GM23338 (cell line): ENCODE measurements around the gene IDNK. TPM values are rescaled to one million over a fixed set of nuclear protein-coding genes. Genes with fewer than 3 reads are reported as not detected.

Experiments
- ATAC-seq: fragments of 200-7000 bp; cut with Tn5 transposase; 3 replicates; pipeline ENCODE4 v1.9.1; 2020
- DNase-seq: peaks from one replicate; pipeline ENCODE4 v3.0.0-alpha.2; 2015; ENCODE audit warnings: low spot score
- H2AFZ ChIP-seq: fragments of 200-600 bp; sonication (generic); 2 replicates; pipeline ENCODE4 v1.8.0; 2016; ENCODE audit warnings: antibody characterized with exemption, mild to moderate bottlenecking, moderate library complexity
- H3F3A ChIP-seq: fragments of 200-600 bp; sonication (generic); replicated peaks from 2 replicates; pipeline ENCODE4 v1.8.0; 2017; ENCODE audit warnings: antibody characterized with exemption, mixed run types, low read depth
- H3K27ac ChIP-seq: fragments of 200-600 bp; sonication (generic); 2 replicates; pipeline ENCODE4 v1.6.1; 2016; ENCODE audit warnings: low read depth
- H3K27me3 ChIP-seq: fragments of 200-600 bp; sonication (generic); 2 replicates; pipeline ENCODE4 v1.8.0; 2016; ENCODE audit warnings: mild to moderate bottlenecking, mixed run types, moderate library complexity; ENCODE audit not compliant: insufficient read depth
- H3K36me3 ChIP-seq: fragments of 200-600 bp; sonication (generic); 2 replicates; pipeline ENCODE4 v1.8.0; 2016; ENCODE audit warnings: mild to moderate bottlenecking; ENCODE audit not compliant: insufficient read depth
- H3K4me1 ChIP-seq: fragments of 200-600 bp; sonication (generic); 2 replicates; pipeline ENCODE4 v1.8.0; 2016; ENCODE audit warnings: mild to moderate bottlenecking, moderate library complexity; ENCODE audit not compliant: insufficient read depth
- H3K4me2 ChIP-seq: fragments of 200-600 bp; sonication (generic); 2 replicates; pipeline ENCODE4 v1.7.1; 2017; ENCODE audit warnings: mixed run types
- H3K4me3 ChIP-seq: fragments of 200-600 bp; sonication (generic); 2 replicates; pipeline ENCODE4 v1.6.1; 2016; ENCODE audit warnings: mixed run types
- H3K79me2 ChIP-seq: fragments of 200-600 bp; sonication (generic); replicated peaks from 2 replicates; pipeline ENCODE4 v1.8.0; 2017; ENCODE audit warnings: mild to moderate bottlenecking; ENCODE audit not compliant: insufficient read depth
- H3K9me2 ChIP-seq: fragments of 200-600 bp; sonication (generic); 2 replicates; pipeline ENCODE4 v1.8.0; 2017; ENCODE audit not compliant: insufficient read depth
- H4K20me1 ChIP-seq: fragments of 200-600 bp; sonication (generic); replicated peaks from 2 replicates; pipeline ENCODE4 v1.8.0; 2017; ENCODE audit warnings: mild to moderate bottlenecking; ENCODE audit not compliant: insufficient read depth
- H3K27ac Mint-ChIP-seq: 2 replicates; pipeline ENCODE4 v1.8.0; 2020; ENCODE audit warnings: inconsistent platforms, mild to moderate bottlenecking, moderate library complexity, mixed read lengths
- H3K27me3 Mint-ChIP-seq: 3 replicates; pipeline ENCODE4 v1.8.0; 2022; ENCODE audit warnings: low read depth, mild to moderate bottlenecking, moderate library complexity, mixed read lengths, inconsistent platforms; ENCODE audit not compliant: insufficient read depth, poor library complexity
- H3K36me3 Mint-ChIP-seq: 3 replicates; pipeline ENCODE4 v1.8.0; 2021; ENCODE audit warnings: low read depth, mild to moderate bottlenecking, inconsistent platforms, moderate library complexity, mixed read lengths
- H3K4me1 Mint-ChIP-seq: 3 replicates; pipeline ENCODE4 v1.8.0; 2020; ENCODE audit warnings: mild to moderate bottlenecking, inconsistent platforms, mixed read lengths
- H3K4me3 Mint-ChIP-seq: 3 replicates; pipeline ENCODE4 v1.8.0; 2021; ENCODE audit warnings: moderate library complexity, mild to moderate bottlenecking, inconsistent platforms, mixed read lengths
- H3K9me3 Mint-ChIP-seq: 3 replicates; pipeline ENCODE4 v1.8.0; 2020; ENCODE audit warnings: moderate library complexity, mild to moderate bottlenecking, inconsistent platforms, mixed read lengths
- CREB1 ChIP-seq: fragments of 250-450 bp; sonication (Bioruptor Pico); IDR thresholded peaks from 2 replicates; pipeline ENCODE4 v1.5.0; 2020; ENCODE audit warnings: low read depth, mild to moderate bottlenecking, moderate library complexity
- CTCF ChIP-seq, 2 experiments: fragments of 200-600 bp in 1 of 2; sonication (generic) in 1 of 2; conservative IDR thresholded peaks; 2 replicates each; pipeline versions ENCODE4 v1.5.1 to v1.6.1; 2016 to 2017; ENCODE audit warnings: antibody characterized with exemption in 2 of 2, low read depth in 2 of 2, mild to moderate bottlenecking in 2 of 2, moderate library complexity in 1 of 2
- EZH2 ChIP-seq: fragments of 200-600 bp; sonication (generic); IDR thresholded peaks from one replicate; pipeline ENCODE4 v1.8.0; 2017; ENCODE audit warnings: antibody characterized with exemption, mild to moderate bottlenecking, low read depth; ENCODE audit not compliant: unreplicated experiment
- EZH2phosphoT487 ChIP-seq: fragments of 200-600 bp; sonication (generic); IDR thresholded peaks from one replicate; pipeline ENCODE4 v1.8.1; 2018; ENCODE audit warnings: antibody characterized with exemption; ENCODE audit not compliant: unreplicated experiment
- POLR2AphosphoS5 ChIP-seq: IDR thresholded peaks from 2 replicates; pipeline ENCODE4 v1.6.1; 2016; ENCODE audit warnings: antibody characterized with exemption, low read depth
- ZNF114 ChIP-seq: fragments of 250-450 bp; sonication (Bioruptor Pico); IDR thresholded peaks from 2 replicates; pipeline ENCODE4 v1.5.0; 2020; ENCODE audit warnings: mild to moderate bottlenecking, moderate library complexity
- ZNF331 ChIP-seq: fragments of 250-450 bp; sonication (Bioruptor Pico); IDR thresholded peaks from 2 replicates; pipeline ENCODE4 v1.5.0; 2020; ENCODE audit warnings: low read depth, mild to moderate bottlenecking, moderate library complexity
- ZNF462 ChIP-seq: fragments of 250-450 bp; sonication (Bioruptor Pico); IDR thresholded peaks from 2 replicates; pipeline ENCODE4 v1.5.0; 2020; ENCODE audit warnings: mild to moderate bottlenecking, moderate library complexity
- polyA plus RNA-seq: library from polyadenylated mRNA; unstranded; fragments of >200 nt; fragmentation: Nextera tagmentation; extraction: Ambion mirVana; gene quantifications from 2 replicates; pipeline ENCODE4 v1.2.1, GENCODE V29; 2016
- total RNA-seq: library from RNA; depleted of rRNA; stranded (reverse); fragments of >200 nt; shearing (Covaris generic); gene quantifications from 2 replicates; pipeline ENCODE4 v1.2.3, GENCODE V29; 2014

Gene IDNK
- total and polyA plus RNA-seq, 2 experiments from 2014 or later: 0.21 to 0.94 TPM

- TF ChIP-seq ZNF462 (no peak), CTCF (conservative IDR thresholded peaks at IDR 0.05; ENCODE audit: low read depth in 2 of 2) (no peak), EZH2phosphoT487 (no peak), POLR2AphosphoS5 (no peak), ZNF331 (no peak)
Measured at GRCh38 chr9:83633676-83634075, 10.7 kb downstream of the IDNK start (continued).

- DNase-seq (no peak), ATAC-seq (no peak)
- no peaks in the 10 kb centered on the region for H3K9me2 ChIP-seq
- no peak overlapping the region for H3K27ac ChIP-seq
- H3K4me3 ChIP-seq: no peak overlapping the region
- no peaks in the 10 kb centered on the region for H3K36me3 ChIP-seq
- no peaks in the 10 kb centered on the region for H3K9me3 Mint-ChIP-seq
- no peaks in the 10 kb centered on the region for H4K20me1 ChIP-seq
- no peak overlapping the region for H3K4me3 Mint-ChIP-seq
- peaks cover 15% of the 10 kb centered on the region for H3K4me1 Mint-ChIP-seq
- no peaks in the 10 kb centered on the region for H3K27me3 ChIP-seq
- peaks cover 5% of the 10 kb centered on the region; the same call in 1 of the 2 replicates for H3K4me1 ChIP-seq
- no peak overlapping the region for H2AFZ ChIP-seq
- no peaks in the 10 kb centered on the region for H3F3A ChIP-seq
- H3K4me2 ChIP-seq: no peak overlapping the region
- peaks cover 5% of the 10 kb centered on the region for H3K27me3 Mint-ChIP-seq
- H3K79me2 ChIP-seq: no peaks in the 10 kb centered on the region
- no peaks in the 10 kb centered on the region for H3K36me3 Mint-ChIP-seq
- H3K27ac Mint-ChIP-seq: no peak overlapping the region
- no peak for TF ChIP-seq ZNF114 (CRISPR knock-in tag)
- TF ChIP-seq EZH2: no peak
- TF ChIP-seq CREB1: no peak
Measured at GRCh38 chr9:83636813-83637212, 13.9 kb downstream of the IDNK start.
